Measurements from ENCODE around the gene SLC5A6. TPM values are rescaled to one million over a fixed set of nuclear protein-coding genes. Genes with fewer than 3 reads are reported as not detected.

Gene SLC5A6
- polyA plus RNA-seq, 1 donor (not counting 4 experiments of a cell fraction or from before 2014, with no cell fraction given): 60.4 TPM

DNA sequence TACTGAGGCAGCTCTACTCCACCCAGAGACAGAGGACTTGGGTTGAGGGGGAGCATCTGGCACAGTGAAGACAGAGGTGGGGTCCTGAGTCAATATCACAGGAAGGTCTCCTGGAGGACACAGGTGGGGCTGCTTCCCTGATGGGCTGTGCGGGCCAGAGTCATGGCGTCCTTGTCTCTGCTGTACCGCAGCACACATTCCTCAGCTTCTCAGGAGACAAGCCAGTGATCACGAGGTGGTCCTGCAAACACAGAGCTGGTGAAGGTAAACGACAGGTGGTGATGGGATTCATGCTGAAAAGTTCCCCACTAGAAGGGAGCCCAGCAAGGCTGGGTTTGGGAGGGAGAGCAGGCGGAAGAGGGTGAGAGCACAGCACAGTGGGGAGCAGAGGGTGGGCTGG, 53.6 kb downstream of the SLC5A6 start:
- Histone ChIP-seq H3K4me2 (ENCODE audit: control insufficient read depth, extremely low read depth, insufficient read depth, low read depth, low read length) (no peak overlapping the region), H3K79me2 (ENCODE audit: control insufficient read depth, insufficient read depth, low read length) (no peaks in the 10 kb centered on the region), H3K4me3 (ENCODE audit: control insufficient read depth in 2 of 3, extremely low read depth in 1 of 3, insufficient read depth in 2 of 3, low read depth in 1 of 3, low read length in 3 of 3) (no peak overlapping the region), H3K9me1 (ENCODE audit: control insufficient read depth, extremely low read depth, insufficient read depth, low read length) (no peaks in the 10 kb centered on the region), H3K9ac (ENCODE audit: control insufficient read depth, extremely low read depth, insufficient read depth, low read length) (no peak overlapping the region), H4K20me1 (ENCODE audit: control insufficient read depth, extremely low read depth, insufficient read depth, low read length) (no peaks in the 10 kb centered on the region), H3K36me3 (ENCODE audit: control insufficient read depth in 2 of 2, extremely low read depth in 1 of 2, insufficient read depth in 2 of 2, low read length in 2 of 2) (no peaks in the 10 kb centered on the region), H3K4me1 (ENCODE audit: control insufficient read depth, extremely low read depth, insufficient read depth, low read length) (no peaks in the 10 kb centered on the region), H2AFZ (ENCODE audit: control insufficient read depth, low read length) (no peak overlapping the region), H3K27ac (ENCODE audit: control insufficient read depth, insufficient read depth, low read length) (no peak overlapping the region), H3K9me3 (ENCODE audit: control insufficient read depth, low read depth, low read length) (no peaks in the 10 kb centered on the region), H3K27me3 (ENCODE audit: control insufficient read depth, extremely low read depth, insufficient read depth, low read length) (no peaks in the 10 kb centered on the region)
- no peak for DNase-seq (ENCODE audit: low read depth, low spot score)
- TF ChIP-seq EZH2 (IDR thresholded peaks at IDR 0.05; ENCODE audit: low read length): no peak
- TF ChIP-seq, protein P1, sequence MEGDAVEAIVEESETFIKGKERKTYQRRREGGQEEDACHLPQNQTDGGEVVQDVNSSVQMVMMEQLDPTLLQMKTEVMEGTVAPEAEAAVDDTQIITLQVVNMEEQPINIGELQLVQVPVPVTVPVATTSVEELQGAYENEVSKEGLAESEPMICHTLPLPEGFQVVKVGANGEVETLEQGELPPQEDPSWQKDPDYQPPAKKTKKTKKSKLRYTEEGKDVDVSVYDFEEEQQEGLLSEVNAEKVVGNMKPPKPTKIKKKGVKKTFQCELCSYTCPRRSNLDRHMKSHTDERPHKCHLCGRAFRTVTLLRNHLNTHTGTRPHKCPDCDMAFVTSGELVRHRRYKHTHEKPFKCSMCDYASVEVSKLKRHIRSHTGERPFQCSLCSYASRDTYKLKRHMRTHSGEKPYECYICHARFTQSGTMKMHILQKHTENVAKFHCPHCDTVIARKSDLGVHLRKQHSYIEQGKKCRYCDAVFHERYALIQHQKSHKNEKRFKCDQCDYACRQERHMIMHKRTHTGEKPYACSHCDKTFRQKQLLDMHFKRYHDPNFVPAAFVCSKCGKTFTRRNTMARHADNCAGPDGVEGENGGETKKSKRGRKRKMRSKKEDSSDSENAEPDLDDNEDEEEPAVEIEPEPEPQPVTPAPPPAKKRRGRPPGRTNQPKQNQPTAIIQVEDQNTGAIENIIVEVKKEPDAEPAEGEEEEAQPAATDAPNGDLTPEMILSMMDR (optimal IDR thresholded peaks at IDR 0.05 in 1 of 3, IDR thresholded peaks at IDR 0.05 in 1 of 3, conservative IDR thresholded peaks at IDR 0.05 in 1 of 3; ENCODE audit: extremely low read depth in 1 of 3, insufficient read depth in 2 of 3, low read length in 3 of 3): no peak
- dilution Hi-C loops (cut with MboI; ENCODE audit: extremely low pct_ligation_motif_present, low sequenced_read_pairs): no loop called here
- no peak for FAIRE-seq

GRCh38 chr2:27155069-27155520, 57.0 kb downstream of the SLC5A6 start:
- H3K9ac ChIP-seq (ENCODE audit: control insufficient read depth, extremely low read depth, insufficient read depth, low read length): no peak overlapping the region
- TF ChIP-seq EZH2 (IDR thresholded peaks at IDR 0.05; ENCODE audit: low read length): no peak
- TF ChIP-seq, protein P1 (optimal IDR thresholded peaks at IDR 0.05 in 1 of 3, IDR thresholded peaks at IDR 0.05 in 1 of 3, conservative IDR thresholded peaks at IDR 0.05 in 1 of 3; ENCODE audit: extremely low read depth in 1 of 3, insufficient read depth in 2 of 3, low read length in 3 of 3): no peak
- H3K4me2 ChIP-seq (ENCODE audit: control insufficient read depth, extremely low read depth, insufficient read depth, low read depth, low read length): no peak overlapping the region
- no peaks in the 10 kb centered on the region for H3K36me3 ChIP-seq (ENCODE audit: control insufficient read depth in 2 of 2, extremely low read depth in 1 of 2, insufficient read depth in 2 of 2, low read length in 2 of 2)
- FAIRE-seq (peak; percentile 64), DNase-seq (ENCODE audit: low read depth, low spot score) (no peak)
- H3K4me3 ChIP-seq (ENCODE audit: control insufficient read depth in 2 of 3, extremely low read depth in 1 of 3, insufficient read depth in 2 of 3, low read depth in 1 of 3, low read length in 3 of 3): no peak overlapping the region
- H3K27ac ChIP-seq (ENCODE audit: control insufficient read depth, insufficient read depth, low read length): no peak overlapping the region
- peaks cover 5% of the 10 kb centered on the region for H3K4me1 ChIP-seq (ENCODE audit: control insufficient read depth, extremely low read depth, insufficient read depth, low read length)
- H3K9me3 ChIP-seq (ENCODE audit: control insufficient read depth, low read depth, low read length): no peaks in the 10 kb centered on the region
- H3K27me3 ChIP-seq (ENCODE audit: control insufficient read depth, extremely low read depth, insufficient read depth, low read length): no peaks in the 10 kb centered on the region
- dilution Hi-C loops (cut with MboI; ENCODE audit: extremely low pct_ligation_motif_present, low sequenced_read_pairs): no loop called here
- no peak overlapping the region for H2AFZ ChIP-seq (ENCODE audit: control insufficient read depth, low read length)
- H4K20me1 ChIP-seq (ENCODE audit: control insufficient read depth, extremely low read depth, insufficient read depth, low read length): no peaks in the 10 kb centered on the region
- H3K9me1 ChIP-seq (ENCODE audit: control insufficient read depth, extremely low read depth, insufficient read depth, low read length): no peaks in the 10 kb centered on the region
- no peaks in the 10 kb centered on the region for H3K79me2 ChIP-seq (ENCODE audit: control insufficient read depth, insufficient read depth, low read length)

Measured in keratinocyte (primary cell).